ENCODE data around the gene HOXC9. TPM values are rescaled to one million over a fixed set of nuclear protein-coding genes. Genes with fewer than 3 reads are reported as not detected.
"Not testable (repeated sequence)": the region's sequence is repeated elsewhere in the genome, so short reads cannot be mapped to it uniquely, and the experiment has no call there.

Gene HOXC9
- total RNA-seq, 6 donors from 2014 or later = 0.17 to 0.23 TPM; not detected in 4

DNA sequence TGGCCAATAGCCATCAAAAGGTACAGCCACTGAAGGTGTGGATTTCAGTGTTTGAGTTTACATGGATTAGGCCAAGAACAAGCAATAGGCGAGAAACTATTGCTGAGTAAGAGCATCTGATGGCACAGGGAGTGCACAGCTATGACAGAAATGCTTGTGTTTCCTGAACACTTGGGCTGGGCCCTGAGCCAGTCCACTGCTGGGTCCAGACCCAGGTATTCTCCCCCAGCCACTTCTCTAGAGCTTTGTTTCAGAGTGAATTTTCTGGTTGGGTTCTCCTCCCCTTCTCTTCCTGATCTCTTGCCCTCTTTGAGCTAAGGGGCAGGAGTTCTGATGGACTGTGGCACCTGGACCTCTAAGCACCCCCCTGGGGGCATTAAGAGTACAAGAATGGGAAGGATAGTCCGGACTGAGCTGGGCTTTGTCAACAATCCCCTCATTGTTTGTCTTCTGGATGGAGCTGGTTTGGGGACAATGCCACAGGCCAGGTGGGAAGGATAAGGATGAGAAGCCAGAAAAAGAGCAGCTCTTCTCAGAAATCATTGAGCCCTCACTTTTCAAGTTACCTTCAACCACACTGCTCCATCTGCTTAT, 41.2 kb downstream of the HOXC9 start:
- 42 to 54% methylated on average over 2 of the region's 2 CpGs for WGBS, 2 donors
- no peak overlapping the region for H3K27ac ChIP-seq
- TF ChIP-seq CTCF (IDR thresholded peaks at IDR 0.05) (no peak), POLR2A (IDR thresholded peaks at IDR 0.05) (no peak), POLR2AphosphoS5 (IDR thresholded peaks at IDR 0.05) (no peak), EP300 (IDR thresholded peaks at IDR 0.05) (no peak)
- H3K4me1 ChIP-seq = no peaks in the 10 kb centered on the region
- DNase-seq = no peak
- ATAC-seq (ENCODE audit: low FRiP score in 2 of 2) = no peak
- peaks cover 0 to 14% (median 6%) of the 10 kb centered on the region in 4 donors for H3K27me3 ChIP-seq
- no peak overlapping the region for H3K4me3 ChIP-seq
- no peaks in the 10 kb centered on the region for H3K36me3 ChIP-seq
- H3K9me3 ChIP-seq = no peaks in the 10 kb centered on the region

DNA sequence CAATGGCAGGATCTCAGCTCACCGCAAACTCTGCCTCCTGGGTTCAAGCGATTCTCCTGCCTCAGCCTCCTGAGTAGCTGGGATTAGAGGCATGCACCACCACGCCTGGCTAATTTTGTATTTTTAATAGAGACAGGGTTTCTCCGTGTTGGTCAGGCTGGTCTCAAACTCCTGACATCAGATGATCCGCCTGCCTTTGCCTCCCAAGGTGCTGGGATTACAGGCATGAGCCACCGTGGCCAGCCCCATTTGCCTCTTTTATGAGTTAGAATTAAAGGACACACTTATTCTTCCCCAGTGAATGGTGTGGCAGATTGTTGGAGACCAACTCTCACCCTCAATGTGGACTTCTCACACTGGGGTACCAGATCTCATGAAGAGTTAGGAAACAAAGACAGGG, 42.1 kb downstream of the HOXC9 start:
- peaks cover 0 to 20% (median 8%) of the 10 kb centered on the region in 4 donors for H3K27me3 ChIP-seq
- ATAC-seq (ENCODE audit: low FRiP score in 2 of 2); H3K4me3 ChIP-seq; DNase-seq; H3K36me3 ChIP-seq; H3K4me1 ChIP-seq; H3K9me3 ChIP-seq; H3K27ac ChIP-seq: not testable (repeated sequence)
- WGBS, 2 donors = 62 to 65% methylated on average over 6 of the region's 6 CpGs

DNA sequence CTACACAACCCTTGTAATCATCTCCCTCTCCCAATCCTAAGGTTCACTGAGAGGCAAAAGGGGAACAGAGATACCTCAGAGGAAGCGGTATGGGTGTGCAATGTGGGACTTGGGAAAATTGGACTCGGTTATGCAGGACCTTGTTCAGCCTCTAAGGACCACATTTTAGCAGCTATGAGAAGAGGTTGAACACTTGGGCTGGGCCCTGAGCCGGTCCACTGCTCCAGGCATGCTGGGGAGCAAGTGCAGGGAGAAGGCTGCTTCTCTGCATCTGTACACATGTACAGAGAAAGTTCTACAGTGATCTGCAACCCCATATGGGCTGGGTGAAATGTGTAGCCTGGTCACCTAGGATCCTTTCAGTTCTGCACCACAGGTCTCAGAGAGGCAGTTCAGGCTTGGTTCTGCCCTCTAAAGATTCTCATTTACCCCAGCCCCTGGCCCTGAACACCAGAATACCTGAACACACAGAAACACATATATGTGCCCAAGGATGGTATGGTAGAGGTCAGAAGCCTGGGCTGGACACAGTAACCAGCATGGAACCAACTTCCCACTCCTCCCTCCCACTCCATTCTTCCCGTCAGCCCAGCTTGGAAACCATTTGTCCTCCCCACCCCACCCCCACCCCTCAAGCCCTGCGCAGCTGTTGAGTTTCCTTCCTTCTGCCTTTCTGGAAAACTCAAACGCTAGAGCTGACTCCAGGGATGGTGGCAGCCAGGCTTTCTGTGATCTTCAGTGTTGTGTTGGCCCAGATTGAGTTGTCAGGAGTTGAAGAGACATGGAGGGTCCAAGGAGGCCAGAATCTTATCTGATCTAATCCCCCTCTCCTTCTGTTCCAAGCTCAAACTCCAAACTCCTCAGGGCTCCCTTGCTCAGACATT, 43.3 kb downstream of the HOXC9 start:
- TF ChIP-seq POLR2AphosphoS5 (IDR thresholded peaks at IDR 0.05) (no peak), POLR2A (IDR thresholded peaks at IDR 0.05) (no peak), EP300 (IDR thresholded peaks at IDR 0.05) (no peak), CTCF (IDR thresholded peaks at IDR 0.05) (no peak)
- DNase-seq = no peak

GRCh38 chr12:54044425-54045103, 44.6 kb downstream of the HOXC9 start:
- Histone ChIP-seq H3K4me1 (peaks cover 0 to 12% (median 7%) of the 10 kb centered on the region in 4 donors), H3K27me3 (peaks cover 0 to 33% (median 14%) of the 10 kb centered on the region in 4 donors), H3K4me3 (no peak overlapping the region), H3K36me3 (no peaks in the 10 kb centered on the region), H3K9me3 (no peaks in the 10 kb centered on the region), H3K27ac (no peak overlapping the region)
- ATAC-seq (ENCODE audit: low FRiP score in 2 of 2) (no peak), DNase-seq (no peak)
- TF ChIP-seq POLR2AphosphoS5 (IDR thresholded peaks at IDR 0.05) (no peak), EP300 (IDR thresholded peaks at IDR 0.05) (no peak), CTCF (IDR thresholded peaks at IDR 0.05) (no peak), POLR2A (IDR thresholded peaks at IDR 0.05) (no peak)
- 42 to 44% methylated on average over 5 of the region's 5 CpGs for WGBS, 2 donors

More for the DNA sequence above, 43.3 kb downstream of the HOXC9 start:
- Histone ChIP-seq H3K9me3 (no peaks in the 10 kb centered on the region), H3K4me3 (no peak overlapping the region), H3K4me1 (peaks cover 0 to 12% (median 7%) of the 10 kb centered on the region in 4 donors), H3K27ac (no peak overlapping the region), H3K36me3 (no peaks in the 10 kb centered on the region), H3K27me3 (peaks cover 0 to 30% (median 14%) of the 10 kb centered on the region in 4 donors)
- no peak for ATAC-seq (ENCODE audit: low FRiP score in 2 of 2)
- WGBS, 2 donors = 43 to 44% methylated on average over 6 of the region's 6 CpGs

DNA sequence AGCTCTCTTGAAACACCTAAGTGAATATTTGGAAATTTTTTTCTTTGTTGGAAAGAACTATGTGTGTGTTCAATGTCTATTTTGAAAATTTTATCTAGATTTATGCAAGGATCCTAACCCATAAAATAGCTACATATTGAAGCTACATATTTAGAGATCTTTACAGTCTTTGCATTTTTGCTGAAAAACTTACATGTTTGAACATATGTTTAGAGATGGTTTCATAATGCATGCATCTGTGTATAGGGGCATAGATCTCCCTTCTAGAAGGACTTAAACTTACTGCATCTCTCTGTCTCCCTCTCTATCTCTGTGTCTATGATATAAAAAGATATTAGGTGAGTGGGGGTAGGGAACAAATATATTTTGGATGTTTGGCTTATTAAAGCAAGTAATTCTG, 45.4 kb downstream of the HOXC9 start:
- Histone ChIP-seq H3K4me1 (peaks cover 0 to 12% (median 7%) of the 10 kb centered on the region in 4 donors), H3K27me3 (peaks cover 0 to 36% (median 16%) of the 10 kb centered on the region in 4 donors), H3K27ac (no peak overlapping the region), H3K4me3 (no peak overlapping the region), H3K36me3 (no peaks in the 10 kb centered on the region), H3K9me3 (no peaks in the 10 kb centered on the region)
- ATAC-seq (ENCODE audit: low FRiP score in 2 of 2) (no peak), DNase-seq (no peak)
- TF ChIP-seq POLR2AphosphoS5 (IDR thresholded peaks at IDR 0.05) (no peak), CTCF (IDR thresholded peaks at IDR 0.05) (no peak), EP300 (IDR thresholded peaks at IDR 0.05) (no peak), POLR2A (IDR thresholded peaks at IDR 0.05) (no peak)

All from upper lobe of left lung (tissue), 6 donors.